ENCODE data around the gene TCL1A.

Gene TCL1A

DNA sequence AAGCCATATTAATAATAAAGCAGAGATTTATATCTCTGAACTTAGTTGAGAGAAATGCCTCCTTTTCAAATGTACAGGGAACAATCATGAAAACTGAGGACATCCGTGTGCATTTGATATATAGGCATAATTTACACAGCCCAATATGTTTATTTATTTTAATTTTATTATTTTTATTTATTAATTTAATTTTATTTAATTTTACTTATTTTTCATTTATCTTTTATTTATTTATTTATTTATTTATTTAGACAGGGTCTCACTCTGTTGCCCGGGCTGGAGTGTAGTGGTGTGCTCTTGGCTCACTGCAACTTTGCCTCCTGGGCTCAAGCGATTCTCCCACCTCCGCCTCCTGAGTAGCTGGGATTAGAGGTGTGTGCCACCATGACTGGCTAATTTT is 8.4 kb downstream of the TCL1A start:
- DNase-seq (ENCODE audit: low read depth): no peak

- DNase-seq (ENCODE audit: low read depth): no peak
These were observed 10.1 kb downstream of the TCL1A start for GRCh38 chr14:95703805-95704204.

- DNase-seq (ENCODE audit: low read depth): no peak
These were observed 10.6 kb downstream of the TCL1A start for GRCh38 chr14:95703341-95703740.

DNA sequence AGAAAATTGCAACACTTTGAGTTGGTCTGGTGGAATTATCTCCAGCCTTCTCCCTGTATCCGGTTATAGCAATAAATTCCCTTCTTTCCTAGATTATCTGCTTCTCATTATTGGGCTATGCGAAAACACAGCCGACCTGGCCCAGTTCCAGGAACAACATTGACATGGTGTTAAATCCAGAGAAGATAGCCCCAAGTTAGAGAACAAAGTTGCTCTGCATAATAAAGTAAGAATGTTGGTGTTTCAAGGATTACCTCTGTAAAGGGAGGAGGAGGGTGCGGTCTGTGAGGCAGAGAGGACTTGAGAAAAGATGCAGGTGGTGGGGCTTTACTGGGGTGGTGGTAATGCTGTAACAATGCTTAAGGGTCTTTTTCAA is 12.1 kb downstream of the TCL1A start:
- DNase-seq (ENCODE audit: low read depth): no peak

- DNase-seq (ENCODE audit: low read depth): no peak
These were observed 13.5 kb downstream of the TCL1A start for GRCh38 chr14:95700221-95700976.

- DNase-seq (ENCODE audit: low read depth): no peak
These were observed 14.5 kb downstream of the TCL1A start for GRCh38 chr14:95699412-95699811.

DNA sequence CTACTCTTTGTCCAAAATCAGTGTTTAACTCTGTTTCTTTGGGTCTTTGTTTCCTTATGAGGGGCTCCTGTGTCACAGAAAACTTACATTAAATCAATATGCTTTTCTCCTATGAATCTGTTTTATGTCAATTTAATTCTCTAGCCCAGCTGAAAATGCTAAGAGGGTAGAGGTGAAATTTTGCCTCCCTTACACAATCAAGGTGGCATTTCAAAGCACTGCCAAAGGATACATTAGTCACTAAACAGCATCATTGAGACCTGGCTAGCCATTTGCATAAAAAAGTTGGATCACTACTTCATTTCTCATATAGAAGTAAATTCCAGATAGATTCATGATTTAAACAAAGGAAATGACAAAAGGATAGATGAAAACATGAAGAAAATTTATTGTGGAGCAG is 15.6 kb downstream of the TCL1A start:
- DNase-seq (ENCODE audit: low read depth): no peak

GRCh38 chr14:95697764-95698163 is 16.2 kb downstream of the TCL1A start:
- no peak for DNase-seq (ENCODE audit: low read depth)

- no peak for DNase-seq (ENCODE audit: low read depth)
These were observed 17.2 kb downstream of the TCL1A start for GRCh38 chr14:95696741-95697140.

DNA sequence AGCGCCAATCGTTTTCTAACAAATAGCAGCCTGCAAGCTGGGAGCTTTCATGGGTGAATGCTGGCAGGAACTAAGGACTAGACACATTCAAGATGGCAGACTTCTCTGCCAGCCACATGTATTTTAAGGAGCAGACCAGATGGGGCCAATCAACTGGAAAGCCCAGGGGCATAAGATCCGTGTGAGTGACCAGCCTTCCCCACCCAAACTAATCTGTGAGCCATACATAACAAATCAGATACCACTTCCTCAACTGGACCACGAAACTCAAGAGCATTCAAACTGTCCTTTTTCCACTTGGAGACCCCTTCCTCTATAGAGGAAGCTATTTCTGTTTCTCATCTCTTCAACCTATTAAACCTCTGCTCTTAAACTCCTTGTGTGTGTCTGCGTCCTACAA is 18.0 kb downstream of the TCL1A start:
- DNase-seq (ENCODE audit: low read depth): no peak

DNA sequence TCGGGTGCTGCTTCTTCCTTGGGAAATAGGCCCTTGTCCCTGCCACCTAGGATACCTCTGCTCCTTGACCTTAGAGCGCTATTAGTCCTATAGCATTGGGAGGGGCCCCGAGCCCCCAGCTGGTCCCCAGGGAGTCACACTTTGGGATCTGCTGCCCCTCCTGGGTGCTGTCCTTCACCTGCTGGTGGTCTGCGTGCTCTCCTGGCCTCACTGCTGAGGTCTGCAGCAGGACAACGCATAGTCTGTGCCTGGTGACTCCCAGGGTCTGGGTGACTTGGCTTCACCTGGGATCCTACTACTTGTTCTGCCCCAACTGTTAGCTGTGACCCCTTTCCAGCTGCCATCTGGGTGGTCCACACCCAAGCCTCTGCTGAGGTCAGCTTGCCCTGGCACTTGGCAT is 18.9 kb downstream of the TCL1A start:
- no peak for DNase-seq (ENCODE audit: low read depth)

DNA sequence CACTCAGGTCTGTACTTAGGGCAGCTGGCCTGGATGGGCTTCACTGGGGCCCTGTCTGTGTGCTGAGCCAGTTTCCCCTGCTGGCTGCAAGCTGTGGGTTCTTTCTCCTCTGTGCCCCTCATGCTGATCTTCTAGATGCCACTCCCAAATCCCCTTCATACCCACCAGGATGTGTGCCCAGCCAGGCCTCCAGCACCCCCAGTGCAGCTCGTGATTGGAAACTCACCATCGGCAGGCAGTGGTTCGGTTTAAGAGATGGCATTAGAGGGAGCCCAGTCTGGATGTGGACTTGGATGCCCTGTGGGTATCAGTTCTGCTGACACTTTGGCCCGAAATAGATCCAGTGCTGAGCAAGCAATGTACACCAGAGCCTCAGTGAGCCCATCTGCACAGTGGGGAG is 21.8 kb downstream of the TCL1A start:
- DNase-seq (ENCODE audit: low read depth): no peak

GRCh38 chr14:95691591-95691990 is 22.3 kb downstream of the TCL1A start:
- no peak for DNase-seq (ENCODE audit: low read depth)

GRCh38 chr14:95690815-95691214 is 23.1 kb downstream of the TCL1A start:
- DNase-seq (ENCODE audit: low read depth): no peak

DNA sequence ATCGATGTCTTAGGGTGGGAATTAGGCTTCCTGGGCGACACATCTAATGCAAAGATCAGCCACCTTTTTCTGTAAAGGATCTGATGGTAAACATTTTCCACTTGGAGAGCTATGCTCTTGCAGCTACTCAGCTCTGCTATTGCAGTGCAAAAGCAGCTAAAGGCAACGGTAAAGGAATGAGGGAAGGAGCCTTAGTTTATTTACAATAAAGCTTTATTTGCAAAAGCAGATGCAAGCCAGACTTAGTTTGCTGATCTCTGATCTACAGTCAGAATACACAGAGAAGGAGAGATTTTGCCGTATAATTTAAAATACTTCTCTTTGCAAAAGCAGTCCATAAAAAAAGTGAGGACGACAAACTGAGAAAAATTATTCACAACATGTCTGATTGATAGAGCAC is 24.5 kb downstream of the TCL1A start:
- no peak for DNase-seq (ENCODE audit: low read depth)

- no peak for DNase-seq (ENCODE audit: low read depth)
These were observed 27.0 kb downstream of the TCL1A start for GRCh38 chr14:95686935-95687334.

GRCh38 chr14:95685978-95686922 is 27.7 kb downstream of the TCL1A start, which contains the start of gene TCL1B:
Gene TCL1B (plus strand): TSS chr14:95686426. CDS start chr14:95686468, 42 bp downstream.
- DNase-seq (ENCODE audit: low read depth): no peak

GRCh38 chr14:95683793-95684192 is 30.1 kb downstream of the TCL1A start:
- DNase-seq (ENCODE audit: low read depth): peak; percentile 3

- no peak for DNase-seq (ENCODE audit: low read depth)
These were observed 32.8 kb downstream of the TCL1A start for GRCh38 chr14:95681153-95681552.

GRCh38 chr14:95679998-95680735 is 33.8 kb downstream of the TCL1A start:
- DNase-seq (ENCODE audit: low read depth): no peak

DNA sequence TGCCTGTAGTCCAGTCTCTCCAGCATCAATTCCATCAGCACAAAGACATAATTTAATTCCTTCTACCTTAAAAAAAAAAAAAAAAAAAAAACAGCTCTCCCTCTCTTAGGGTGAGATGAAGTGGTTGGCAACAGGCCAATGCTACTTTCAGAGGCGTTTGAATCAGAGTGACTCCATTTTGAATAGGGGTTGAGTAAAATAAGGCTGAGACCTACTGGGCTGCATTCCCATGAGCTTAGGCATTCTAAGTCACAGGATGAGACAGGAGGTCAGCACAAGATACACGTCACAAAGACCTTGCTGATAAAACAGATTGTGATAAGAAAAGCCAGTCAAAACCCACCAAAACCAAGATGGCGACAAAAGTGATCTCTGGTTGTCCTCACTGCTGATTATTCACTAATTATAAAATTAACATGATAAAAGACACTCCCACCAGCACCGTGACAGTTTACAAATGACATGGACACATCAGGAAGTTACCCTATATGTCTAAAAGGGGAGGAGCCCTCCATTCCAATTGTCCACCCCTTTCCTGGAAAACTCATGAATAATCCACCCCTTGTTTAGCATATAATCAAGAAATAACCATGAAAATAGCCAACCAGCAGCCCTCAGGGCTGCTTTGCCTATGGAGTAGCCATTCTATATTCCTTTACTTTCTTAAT is 34.6 kb downstream of the TCL1A start:
- DNase-seq (ENCODE audit: low read depth): no peak

Measured in stimulated activated CD8-positive, alpha-beta memory T cell treated with anti-CD3 and anti-CD28 coated beads, Interleukin-4, amount 100 ng/mL, for 24 hours (primary cell).